Measurements from ENCODE around the gene ANKRD12. TPM values are rescaled to one million over a fixed set of nuclear protein-coding genes. Genes with fewer than 3 reads are reported as not detected.

Gene ANKRD12
- total and polyA plus RNA-seq, 4 donors, result 2.7 to 59.7 (median 17.3) TPM

DNA sequence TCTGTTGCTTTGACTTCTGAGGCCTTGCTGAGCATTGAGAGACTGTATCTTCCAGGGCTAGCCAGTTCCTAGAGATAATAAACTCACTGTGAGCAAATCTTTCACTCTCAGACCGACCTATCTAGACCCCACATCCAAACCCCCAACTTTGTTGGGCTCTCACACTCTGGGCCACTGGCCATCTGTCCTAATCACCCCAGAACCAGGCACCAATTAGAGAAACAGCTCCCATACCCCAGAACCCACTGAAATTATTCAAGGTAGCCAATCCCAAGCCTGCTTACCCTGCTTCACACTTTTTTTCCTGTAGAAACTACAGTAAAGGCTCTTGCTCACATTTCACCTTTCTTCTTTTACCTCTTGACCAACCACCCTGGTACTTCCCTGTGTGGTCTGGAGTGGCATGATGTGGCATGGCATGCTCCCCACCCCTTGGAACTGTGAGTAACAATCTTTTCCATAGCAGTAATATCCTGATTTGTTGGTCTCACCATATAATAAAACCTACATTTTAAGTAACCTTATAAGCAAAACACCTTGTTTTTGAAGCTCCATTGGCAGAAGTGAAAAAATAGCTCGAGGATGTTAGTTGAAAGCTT is 55.2 kb downstream of the ANKRD12 start:
- no peaks in the 10 kb centered on the region for H3K4me1 ChIP-seq (ENCODE audit: control insufficient read depth in 4 of 4, insufficient read depth in 4 of 4, low read length in 3 of 4)
- peaks cover 3 to 27% (median 9%) of the 10 kb centered on the region in 4 donors for H3K36me3 ChIP-seq (ENCODE audit: control insufficient read depth in 4 of 4, insufficient read depth in 3 of 4, low read depth in 1 of 4, low read length in 3 of 4)
- 93% methylated on average over 2 of the region's 2 CpGs for WGBS
- H3K27ac ChIP-seq (ENCODE audit: low read depth in 1 of 2, low read length in 2 of 2), result no peak overlapping the region
- TF ChIP-seq FOXA2 (IDR thresholded peaks at IDR 0.05), result no peak
- TF ChIP-seq CTCF (IDR thresholded peaks at IDR 0.05; ENCODE audit: low read depth, low read length, missing input control), result no peak
- no peak for TF ChIP-seq RAD21 (IDR thresholded peaks at IDR 0.05)
- no peak for TF ChIP-seq GABPA (IDR thresholded peaks at IDR 0.05 in 1 of 2, conservative IDR thresholded peaks at IDR 0.05 in 1 of 2)
- TF ChIP-seq EGR1 (IDR thresholded peaks at IDR 0.05; ENCODE audit: low read depth in 2 of 2), result no peak
- TF ChIP-seq, protein P1, sequence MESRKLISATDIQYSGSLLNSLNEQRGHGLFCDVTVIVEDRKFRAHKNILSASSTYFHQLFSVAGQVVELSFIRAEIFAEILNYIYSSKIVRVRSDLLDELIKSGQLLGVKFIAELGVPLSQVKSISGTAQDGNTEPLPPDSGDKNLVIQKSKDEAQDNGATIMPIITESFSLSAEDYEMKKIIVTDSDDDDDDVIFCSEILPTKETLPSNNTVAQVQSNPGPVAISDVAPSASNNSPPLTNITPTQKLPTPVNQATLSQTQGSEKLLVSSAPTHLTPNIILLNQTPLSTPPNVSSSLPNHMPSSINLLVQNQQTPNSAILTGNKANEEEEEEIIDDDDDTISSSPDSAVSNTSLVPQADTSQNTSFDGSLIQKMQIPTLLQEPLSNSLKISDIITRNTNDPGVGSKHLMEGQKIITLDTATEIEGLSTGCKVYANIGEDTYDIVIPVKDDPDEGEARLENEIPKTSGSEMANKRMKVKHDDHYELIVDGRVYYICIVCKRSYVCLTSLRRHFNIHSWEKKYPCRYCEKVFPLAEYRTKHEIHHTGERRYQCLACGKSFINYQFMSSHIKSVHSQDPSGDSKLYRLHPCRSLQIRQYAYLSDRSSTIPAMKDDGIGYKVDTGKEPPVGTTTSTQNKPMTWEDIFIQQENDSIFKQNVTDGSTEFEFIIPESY (IDR thresholded peaks at IDR 0.05), result no peak
- TF ChIP-seq HNF4G (IDR thresholded peaks at IDR 0.05), result no peak
- TF ChIP-seq FOXA1 (IDR thresholded peaks at IDR 0.05), result no peak
- no peak for TF ChIP-seq YY1 (IDR thresholded peaks at IDR 0.05)
- TF ChIP-seq RXRA (IDR thresholded peaks at IDR 0.05), result no peak
- TF ChIP-seq SP1 (IDR thresholded peaks at IDR 0.05), result no peak
- TF ChIP-seq JUND (IDR thresholded peaks at IDR 0.05), result no peak
- H3K9me3 ChIP-seq (ENCODE audit: control insufficient read depth in 4 of 4, low read length in 3 of 4), result no peaks in the 10 kb centered on the region
- DNase-seq (ENCODE audit: low spot score), result no peak
- no peak overlapping the region for H3K4me3 ChIP-seq (ENCODE audit: low read depth in 1 of 3, low read length in 3 of 3)
- no peaks in the 10 kb centered on the region for H3K27me3 ChIP-seq (ENCODE audit: control insufficient read depth in 4 of 4, insufficient read depth in 4 of 4, low read length in 3 of 4)
- no peak overlapping the region for H3K9ac ChIP-seq (ENCODE audit: low read depth in 1 of 2, low read length in 2 of 2)

DNA sequence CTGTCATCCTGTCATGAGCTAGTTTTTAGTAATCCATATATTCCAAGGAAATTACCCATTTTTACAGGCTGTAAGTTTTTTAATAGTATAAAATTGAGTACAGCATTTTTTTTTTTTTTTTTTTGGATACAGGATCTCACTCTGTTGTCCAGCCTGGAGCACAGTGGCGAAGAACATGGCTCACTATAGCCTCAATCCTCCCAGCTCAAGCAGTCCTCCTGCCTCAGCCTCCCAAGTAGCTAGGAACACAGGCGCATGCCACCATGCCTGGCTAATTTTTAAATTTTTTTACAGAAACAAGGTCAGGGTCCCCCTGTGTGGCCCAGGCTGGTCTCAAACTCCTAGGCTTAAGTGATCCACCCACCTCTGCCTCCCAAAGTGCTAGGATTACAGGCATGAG is 56.5 kb downstream of the ANKRD12 start:
- H3K27ac ChIP-seq (ENCODE audit: low read depth in 1 of 2, low read length in 2 of 2), result no peak overlapping the region
- TF ChIP-seq RXRA (IDR thresholded peaks at IDR 0.05), result no peak
- TF ChIP-seq, protein P2, sequence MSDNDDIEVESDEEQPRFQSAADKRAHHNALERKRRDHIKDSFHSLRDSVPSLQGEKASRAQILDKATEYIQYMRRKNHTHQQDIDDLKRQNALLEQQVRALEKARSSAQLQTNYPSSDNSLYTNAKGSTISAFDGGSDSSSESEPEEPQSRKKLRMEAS (IDR thresholded peaks at IDR 0.05), result no peak
- TF ChIP-seq GABPA (IDR thresholded peaks at IDR 0.05 in 1 of 2, conservative IDR thresholded peaks at IDR 0.05 in 1 of 2), result no peak
- TF ChIP-seq, protein P1 (IDR thresholded peaks at IDR 0.05), result no peak

More for the DNA sequence above, 56.5 kb downstream of the ANKRD12 start:
- H3K9ac ChIP-seq (ENCODE audit: low read depth in 1 of 2, low read length in 2 of 2), result no peak overlapping the region
- H3K27me3 ChIP-seq (ENCODE audit: control insufficient read depth in 4 of 4, insufficient read depth in 4 of 4, low read length in 3 of 4), result no peaks in the 10 kb centered on the region
- no peaks in the 10 kb centered on the region for H3K9me3 ChIP-seq (ENCODE audit: control insufficient read depth in 4 of 4, low read length in 3 of 4)
- no peak overlapping the region for H3K4me3 ChIP-seq (ENCODE audit: low read depth in 1 of 3, low read length in 3 of 3)
- 95% methylated on average over 2 of the region's 2 CpGs for WGBS
- H3K4me1 ChIP-seq (ENCODE audit: control insufficient read depth in 4 of 4, insufficient read depth in 4 of 4, low read length in 3 of 4), result no peaks in the 10 kb centered on the region
- peaks cover 3 to 29% (median 9%) of the 10 kb centered on the region in 4 donors for H3K36me3 ChIP-seq (ENCODE audit: control insufficient read depth in 4 of 4, insufficient read depth in 3 of 4, low read depth in 1 of 4, low read length in 3 of 4)
- DNase-seq (ENCODE audit: low spot score), result no peak

Measured in liver (tissue), 9 donors.